ENCODE results near the gene SLC35E3.
"Not testable (repeated sequence)": the region's sequence is repeated elsewhere in the genome, so short reads cannot be mapped to it uniquely, and the experiment has no call there.

The SLC35E3 gene

DNA sequence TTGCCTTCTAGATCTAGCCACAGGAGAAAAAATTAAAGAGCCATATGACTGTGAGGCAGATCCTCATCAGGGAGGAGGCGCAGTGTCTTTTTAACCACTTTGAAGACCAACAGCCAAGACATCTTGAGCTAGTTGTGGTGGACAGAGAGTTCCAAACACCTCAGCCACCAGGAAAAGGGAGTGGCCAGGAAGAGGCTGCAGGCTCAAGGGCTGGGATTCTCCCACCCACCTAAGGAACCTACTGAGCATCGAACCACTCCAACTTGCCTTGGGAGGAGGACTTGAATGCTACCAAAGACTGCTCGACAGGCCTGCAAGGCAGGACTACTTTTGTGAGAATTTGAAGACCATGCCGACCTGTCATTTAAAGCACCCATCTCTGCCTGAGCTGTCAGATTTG is 47.5 kb downstream of the SLC35E3 start:
- DNase-seq (ENCODE audit: extremely low read depth in 1 of 2, low read depth in 1 of 2): no peak

DNA sequence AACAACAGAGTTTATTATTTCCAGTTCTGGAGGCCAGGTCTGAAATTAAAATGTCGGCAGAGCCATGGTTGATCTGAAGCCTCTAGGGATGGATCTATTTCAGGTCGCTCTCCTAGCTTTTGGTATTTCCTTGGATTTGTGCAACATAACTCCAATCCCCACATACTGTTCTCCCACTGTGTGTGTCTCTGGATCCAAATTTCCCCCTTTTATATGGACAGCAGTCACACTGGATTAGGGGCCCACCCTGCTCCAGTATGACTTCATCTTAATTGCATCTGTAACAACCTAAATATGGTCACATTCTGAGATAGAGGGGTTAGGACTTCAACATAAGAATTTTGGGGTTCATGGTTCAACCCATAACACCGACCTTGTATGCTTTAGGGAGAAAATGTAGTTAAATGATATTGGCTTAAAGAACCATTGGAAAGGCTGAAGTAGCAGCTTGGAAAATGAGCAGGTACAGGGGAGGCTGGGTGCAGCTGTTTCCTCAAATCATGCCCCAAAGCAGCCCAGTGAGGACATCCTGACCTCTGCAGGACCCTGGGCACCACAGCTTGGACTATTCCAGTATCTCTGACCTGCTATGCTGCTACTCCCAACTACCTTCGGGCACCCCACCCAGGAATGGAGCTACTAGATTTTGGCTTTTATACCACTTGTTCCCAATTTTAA is 48.1 kb downstream of the SLC35E3 start:
- DNase-seq (ENCODE audit: extremely low read depth in 1 of 2, low read depth in 1 of 2): no peak

GRCh38 chr12:68794653-68795251 is 48.8 kb downstream of the SLC35E3 start:
- no peak for DNase-seq (ENCODE audit: extremely low read depth in 1 of 2, low read depth in 1 of 2)

DNA sequence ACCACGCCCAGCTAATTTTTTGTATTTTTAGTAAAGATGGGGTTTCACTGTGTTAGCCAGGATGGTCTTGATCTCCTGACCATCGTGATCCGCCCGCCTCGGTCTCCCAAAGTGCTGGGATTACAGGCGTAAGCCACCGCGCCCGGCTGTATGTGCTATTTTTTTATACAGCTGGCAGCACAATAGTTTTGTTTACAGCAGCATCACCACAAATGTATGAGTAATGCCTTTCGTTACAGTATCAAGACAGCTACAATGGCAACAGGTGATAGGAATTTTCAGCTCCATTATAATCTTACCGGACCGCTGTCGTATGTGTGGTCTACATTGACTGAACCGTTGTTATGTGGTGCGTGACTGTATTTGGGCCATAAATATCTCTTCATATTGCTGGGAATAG is 50.4 kb downstream of the SLC35E3 start:
- no peak for DNase-seq (ENCODE audit: extremely low read depth in 1 of 2, low read depth in 1 of 2)

GRCh38 chr12:68798882-68799234 is 52.9 kb downstream of the SLC35E3 start:
- no peak for DNase-seq (ENCODE audit: extremely low read depth in 1 of 2, low read depth in 1 of 2)

DNA sequence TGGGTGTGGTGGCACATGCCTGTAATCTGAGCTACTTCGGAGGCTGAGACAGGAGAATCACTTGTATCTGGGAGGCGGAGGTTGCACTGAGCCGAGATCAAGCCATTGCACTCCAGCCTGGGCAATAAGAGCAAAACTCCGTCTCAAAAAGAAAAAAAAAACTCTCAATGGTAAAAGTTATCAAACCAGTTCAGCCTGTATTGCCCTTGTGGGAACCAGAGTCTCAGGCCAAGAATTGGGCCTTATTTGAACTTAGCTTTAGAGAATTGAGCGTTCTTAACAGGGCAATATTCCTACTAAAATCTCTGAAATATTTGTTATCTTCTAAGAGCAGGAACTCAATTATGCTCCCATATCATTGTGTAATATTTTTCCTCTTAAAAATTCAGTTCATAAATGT is 54.3 kb downstream of the SLC35E3 start:
- DNase-seq (ENCODE audit: extremely low read depth in 1 of 2, low read depth in 1 of 2): no peak

- not testable (repeated sequence) for DNase-seq (ENCODE audit: extremely low read depth in 1 of 2, low read depth in 1 of 2)
Measured at GRCh38 chr12:68801124-68801523, 55.1 kb downstream of the SLC35E3 start.

DNA sequence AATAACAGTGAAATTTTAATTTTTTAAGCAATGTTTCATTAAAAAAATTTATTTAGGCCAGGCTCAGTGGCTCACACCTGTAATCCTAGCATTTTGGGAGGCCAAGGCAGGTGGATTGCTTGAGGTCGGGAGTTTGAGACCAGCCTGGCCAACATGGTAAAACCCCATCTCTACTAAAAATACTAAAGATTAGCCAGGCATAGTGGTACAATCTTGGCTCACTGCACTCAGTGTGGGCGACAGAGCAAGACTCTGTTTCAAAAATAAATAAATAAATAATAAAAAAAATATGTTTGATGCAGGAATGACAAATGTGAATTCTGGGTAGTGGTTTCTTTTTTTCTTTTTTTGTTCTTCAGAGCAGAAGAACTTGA is 56.4 kb downstream of the SLC35E3 start:
- DNase-seq (ENCODE audit: extremely low read depth in 1 of 2, low read depth in 1 of 2): not testable (repeated sequence)

DNA sequence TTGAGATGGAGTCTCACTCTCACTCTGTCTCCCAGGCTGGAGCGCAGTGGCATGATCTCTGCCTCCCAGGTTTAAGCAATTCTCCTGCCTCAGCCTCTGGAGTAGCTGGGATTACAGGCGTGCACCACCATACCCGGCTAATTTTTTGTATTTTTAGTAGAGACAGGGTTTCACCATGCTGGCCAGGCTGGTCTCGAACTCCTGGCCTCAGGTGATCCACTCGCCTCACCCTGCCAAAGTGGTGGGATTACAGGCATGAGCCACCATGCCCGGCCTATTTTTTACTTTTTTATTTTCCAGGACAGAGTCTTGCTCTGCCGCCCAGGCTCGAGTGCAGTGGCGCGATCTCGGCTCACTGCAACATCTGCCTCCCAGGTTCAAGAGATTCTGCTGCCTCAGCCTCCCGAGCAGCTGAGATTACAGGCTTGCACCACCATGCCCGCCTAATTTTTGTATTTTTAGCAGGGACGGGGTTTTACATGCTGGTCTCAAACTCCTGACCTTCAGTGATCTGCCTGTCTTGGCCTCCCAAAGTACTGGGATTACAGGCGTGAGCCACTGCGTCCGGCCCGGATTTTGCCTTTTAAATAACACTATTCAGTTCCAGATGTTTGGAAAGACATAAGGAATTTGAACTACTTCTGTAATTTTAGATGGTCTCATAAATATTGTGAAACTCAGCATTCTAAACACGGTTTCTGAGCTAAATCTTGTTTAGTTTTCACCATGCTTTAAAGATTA is 57.1 kb downstream of the SLC35E3 start:
- DNase-seq (ENCODE audit: extremely low read depth in 1 of 2, low read depth in 1 of 2): not testable (repeated sequence)

- no peak for DNase-seq (ENCODE audit: extremely low read depth in 1 of 2, low read depth in 1 of 2)
Measured at GRCh38 chr12:68803948-68804656, 58.1 kb downstream of the SLC35E3 start.

- no peak for DNase-seq (ENCODE audit: extremely low read depth in 1 of 2, low read depth in 1 of 2)
Measured at GRCh38 chr12:68804657-68805591, 58.9 kb downstream of the SLC35E3 start.

GRCh38 chr12:68805592-68806120 is 59.7 kb downstream of the SLC35E3 start:
- no peak for DNase-seq (ENCODE audit: extremely low read depth in 1 of 2, low read depth in 1 of 2)

DNA sequence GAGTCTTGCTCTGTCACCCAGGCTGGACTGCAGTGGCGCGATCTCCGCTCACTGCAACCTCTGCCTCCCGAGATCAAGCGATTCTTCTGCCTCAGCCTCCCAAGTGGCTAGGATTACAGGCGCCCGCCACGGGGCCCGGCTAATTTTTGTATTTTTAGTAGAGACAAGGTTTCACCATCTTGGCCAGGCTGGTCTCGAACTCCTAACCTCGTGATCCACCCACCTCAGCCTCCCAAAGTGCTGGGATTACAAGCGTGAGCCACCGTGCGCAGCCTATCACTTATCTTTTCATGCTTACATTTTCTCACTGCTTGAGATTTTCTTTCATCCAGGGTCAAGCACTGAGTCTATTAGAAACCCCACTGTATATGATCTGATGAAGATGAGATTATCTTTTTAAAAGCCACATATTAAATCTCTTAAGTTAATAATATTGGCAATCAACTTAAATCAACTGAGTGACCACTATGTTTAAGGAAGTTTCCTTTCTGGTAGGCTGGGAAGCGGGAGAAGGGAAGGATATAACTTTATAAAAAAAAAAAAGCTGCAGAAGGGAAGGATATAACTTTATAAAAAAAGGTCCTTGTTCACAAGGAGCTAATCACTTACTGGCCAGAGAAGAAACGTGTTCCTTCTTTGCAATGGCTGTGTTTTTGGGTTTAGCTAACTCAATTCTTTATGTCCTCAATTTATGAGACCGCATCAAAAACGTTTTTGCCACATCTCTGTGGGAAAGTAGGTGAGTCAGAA is 60.7 kb downstream of the SLC35E3 start:
- DNase-seq (ENCODE audit: extremely low read depth in 1 of 2, low read depth in 1 of 2): no peak

- not testable (repeated sequence) for DNase-seq (ENCODE audit: extremely low read depth in 1 of 2, low read depth in 1 of 2)
Measured at GRCh38 chr12:68807274-68807575, 61.2 kb downstream of the SLC35E3 start.

- peak; percentile 87 to 97 for DNase-seq (ENCODE audit: extremely low read depth in 1 of 2, low read depth in 1 of 2)
Measured at GRCh38 chr12:68807576-68808387, 61.8 kb downstream of the SLC35E3 start, which contains the start of gene MDM2. Gene MDM2 (plus strand): TSS chr12:68808177. CDS start chr12:68808478, 301 bp downstream.

GRCh38 chr12:68808388-68809189 is 62.6 kb downstream of the SLC35E3 start:
- DNase-seq (ENCODE audit: extremely low read depth in 1 of 2, low read depth in 1 of 2): peak in 1 of 2 donors; percentile 31

DNA sequence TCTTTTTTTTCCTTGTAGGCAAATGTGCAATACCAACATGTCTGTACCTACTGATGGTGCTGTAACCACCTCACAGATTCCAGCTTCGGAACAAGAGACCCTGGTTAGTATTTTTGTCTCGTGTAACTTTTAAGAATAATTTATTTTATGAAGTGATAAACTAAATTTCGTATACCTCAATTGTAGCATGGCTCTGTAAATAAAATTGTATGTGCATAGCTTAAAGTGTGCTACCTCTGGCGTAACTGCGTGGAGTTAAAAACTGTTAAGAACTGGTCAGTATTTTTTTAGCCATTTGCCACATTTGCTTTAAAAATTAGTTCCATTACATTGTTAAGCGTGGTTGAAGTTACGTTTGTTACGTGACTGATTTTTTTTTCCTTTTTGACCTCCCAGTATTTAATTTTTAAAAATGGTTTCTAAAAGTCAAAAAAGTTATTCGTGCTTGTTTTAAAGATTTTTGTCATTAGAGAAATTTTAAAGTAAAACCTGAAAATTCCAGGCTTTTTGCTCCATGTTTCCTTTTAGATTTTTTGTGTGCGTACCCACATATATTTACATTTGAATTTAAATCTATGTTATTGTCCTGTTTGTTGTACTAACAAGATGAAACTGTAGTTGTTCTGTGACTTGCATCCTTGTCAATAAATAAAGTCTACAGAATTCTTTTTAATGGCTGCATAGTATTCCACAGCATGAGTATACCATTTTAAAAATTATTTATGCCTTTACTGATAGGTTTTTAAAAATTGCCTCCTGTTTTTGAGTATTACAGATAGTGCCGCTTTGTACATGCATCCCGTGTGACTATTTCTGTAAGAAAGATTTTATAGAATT is 63.4 kb downstream of the SLC35E3 start:
- no peak for DNase-seq (ENCODE audit: extremely low read depth in 1 of 2, low read depth in 1 of 2)
